Activated CD4-positive, alpha-beta T cell treated with anti-CD3 and anti-CD28 coated beads, Interleukin-2, amount 10 ng/mL, durations not matched to agents 24 days and 14 days (primary cell): Measurements from ENCODE around the gene BRWD1. TPM values are rescaled to one million over a fixed set of nuclear protein-coding genes. Genes with fewer than 3 reads are reported as not detected.

ENCODE experiments used
- DNase-seq: peaks from one replicate; pipeline ENCODE4 v3.0.0; 2022
- H3K27ac Mint-ChIP-seq: one replicate; pipeline ENCODE4 v1.8.0; 2022; ENCODE audit warnings: mild to moderate bottlenecking, mixed read lengths
- H3K27me3 Mint-ChIP-seq: one replicate; pipeline ENCODE4 v1.8.0; 2022; ENCODE audit warnings: mixed read lengths
- H3K36me3 Mint-ChIP-seq: one replicate; pipeline ENCODE4 v1.8.0; 2022; ENCODE audit warnings: low read depth, mild to moderate bottlenecking, mixed read lengths
- H3K4me1 Mint-ChIP-seq: one replicate; pipeline ENCODE4 v1.8.0; 2021; ENCODE audit warnings: mixed read lengths
- H3K4me3 Mint-ChIP-seq: one replicate; pipeline ENCODE4 v1.8.0; 2022; ENCODE audit warnings: mild to moderate bottlenecking, moderate library complexity, mixed read lengths
- H3K9me3 Mint-ChIP-seq: one replicate; pipeline ENCODE4 v1.8.0; 2021; ENCODE audit warnings: mixed read lengths
- intact Hi-C: fragments of 100-400 bp; cut with micrococcal nuclease; formaldehyde crosslinking; loops from one replicate; pipeline ENCODE4 v1.15.1; 2023
- total RNA-seq: library from RNA; stranded (reverse); gene quantifications from 2 replicates; pipeline ENCODE4 v1.2.3, GENCODE V29; 2022

Gene BRWD1
- total RNA-seq, 1 donor from 2014 or later: 31.9 TPM

DNA sequence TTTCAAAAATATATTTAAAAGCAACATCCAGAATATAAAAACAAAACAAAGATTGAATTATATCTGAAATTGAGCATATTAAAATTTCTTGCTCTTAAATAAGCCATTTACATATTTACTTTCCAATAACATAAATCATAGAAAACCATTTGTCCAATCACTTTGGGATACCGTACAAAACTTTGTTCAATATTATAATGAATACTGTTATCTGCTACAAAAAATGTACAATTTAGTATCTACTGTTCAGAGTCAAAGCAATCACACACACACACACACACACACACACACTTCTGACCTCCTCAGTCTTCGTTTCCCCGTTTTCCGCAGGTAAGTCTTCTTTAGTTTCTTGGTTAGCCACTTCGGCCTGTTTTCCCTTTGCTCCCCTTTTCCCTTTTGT lies 31.4 kb upstream of the BRWD1 start:
- Mint-ChIP-seq H3K4me3 (peak overlapping the region; percentile 83), H3K36me3 (peaks cover 56% of the 10 kb centered on the region), H3K9me3 (no peaks in the 10 kb centered on the region), H3K27ac (no peak overlapping the region), H3K4me1 (peaks cover 34% of the 10 kb centered on the region), H3K27me3 (no peaks in the 10 kb centered on the region)
- intact Hi-C loops: no loop called here
- no peak for DNase-seq

DNA sequence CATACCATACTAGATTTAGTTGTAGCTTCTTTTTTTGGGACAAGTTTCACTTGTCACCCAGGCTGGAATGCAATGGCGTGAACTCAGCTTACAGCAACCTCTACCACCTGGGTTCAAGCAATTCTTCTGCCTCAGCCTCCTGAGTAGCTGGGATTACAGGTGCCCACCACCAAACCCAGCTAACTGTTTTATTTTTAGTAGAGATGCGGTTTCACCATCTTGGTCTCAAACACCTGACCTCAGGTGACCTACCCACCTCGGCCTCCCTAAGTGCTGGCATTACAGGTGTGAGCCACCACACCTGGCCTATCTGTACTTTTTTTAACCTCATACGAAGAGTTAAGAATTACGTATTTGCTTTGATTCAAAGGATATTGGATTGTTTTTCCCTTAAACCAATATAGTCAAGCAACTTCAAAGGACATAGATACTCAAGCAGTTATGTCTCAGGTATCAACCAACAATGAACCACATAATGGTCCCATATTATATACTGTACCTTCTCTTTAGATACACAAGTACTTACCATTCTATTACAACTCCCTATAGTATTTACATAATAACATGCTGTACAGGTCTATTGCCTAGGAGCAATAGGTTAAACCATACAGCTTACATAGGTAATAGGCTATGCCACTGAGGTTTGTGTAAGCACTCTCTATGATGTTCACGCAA lies 28.0 kb upstream of the BRWD1 start:
- Mint-ChIP-seq H3K9me3 (no peaks in the 10 kb centered on the region), H3K4me3 (no peak overlapping the region), H3K27me3 (no peaks in the 10 kb centered on the region), H3K36me3 (peaks cover 45% of the 10 kb centered on the region), H3K4me1 (peaks cover 20% of the 10 kb centered on the region), H3K27ac (no peak overlapping the region)
- DNase-seq: no peak
- intact Hi-C loops: no loop called here

DNA sequence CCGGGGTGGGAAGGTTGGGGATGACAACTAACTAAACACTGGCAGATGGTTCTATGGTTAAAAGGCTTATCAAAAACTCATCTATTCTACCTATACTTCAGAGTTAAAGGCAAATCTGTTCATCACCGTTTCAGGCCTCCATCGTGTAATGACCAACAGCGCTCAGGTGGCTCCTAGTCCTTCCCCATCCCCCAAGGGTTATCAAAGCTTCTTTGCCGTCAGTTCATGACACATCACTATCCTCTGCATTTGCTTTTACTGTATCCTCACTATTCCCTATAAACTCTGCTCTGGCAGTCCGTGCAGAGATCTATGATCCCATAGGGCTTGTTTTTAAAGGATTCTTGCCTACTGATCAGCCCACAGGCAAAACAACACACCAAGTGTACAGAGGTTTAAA lies 27.3 kb upstream of the BRWD1 start:
- H3K4me3 Mint-ChIP-seq: no peak overlapping the region
- no peaks in the 10 kb centered on the region for H3K9me3 Mint-ChIP-seq
- intact Hi-C loops: no loop called here
- H3K4me1 Mint-ChIP-seq: peaks cover 14% of the 10 kb centered on the region
- no peaks in the 10 kb centered on the region for H3K27me3 Mint-ChIP-seq
- H3K36me3 Mint-ChIP-seq: peaks cover 39% of the 10 kb centered on the region
- DNase-seq: no peak
- H3K27ac Mint-ChIP-seq: no peak overlapping the region

DNA sequence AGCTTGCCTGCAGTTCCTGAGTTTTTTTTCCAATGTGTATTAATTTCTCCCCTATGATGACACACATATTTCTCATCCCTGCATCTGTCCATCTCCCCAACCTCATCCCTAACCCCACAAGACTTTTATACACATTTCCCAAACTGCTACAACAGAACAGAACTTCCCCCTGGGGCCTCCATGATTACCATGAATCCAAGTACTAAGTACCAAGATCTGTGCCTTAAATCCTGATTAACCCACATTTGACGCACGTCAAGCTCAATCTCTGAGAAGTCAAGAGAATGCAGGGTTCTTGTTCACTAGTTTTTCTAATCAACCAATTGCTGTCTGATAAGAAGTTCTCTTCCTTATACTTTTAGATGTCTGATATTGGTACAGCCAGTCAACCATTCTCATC lies 25.8 kb upstream of the BRWD1 start:
- no peak overlapping the region for H3K4me3 Mint-ChIP-seq

DNA sequence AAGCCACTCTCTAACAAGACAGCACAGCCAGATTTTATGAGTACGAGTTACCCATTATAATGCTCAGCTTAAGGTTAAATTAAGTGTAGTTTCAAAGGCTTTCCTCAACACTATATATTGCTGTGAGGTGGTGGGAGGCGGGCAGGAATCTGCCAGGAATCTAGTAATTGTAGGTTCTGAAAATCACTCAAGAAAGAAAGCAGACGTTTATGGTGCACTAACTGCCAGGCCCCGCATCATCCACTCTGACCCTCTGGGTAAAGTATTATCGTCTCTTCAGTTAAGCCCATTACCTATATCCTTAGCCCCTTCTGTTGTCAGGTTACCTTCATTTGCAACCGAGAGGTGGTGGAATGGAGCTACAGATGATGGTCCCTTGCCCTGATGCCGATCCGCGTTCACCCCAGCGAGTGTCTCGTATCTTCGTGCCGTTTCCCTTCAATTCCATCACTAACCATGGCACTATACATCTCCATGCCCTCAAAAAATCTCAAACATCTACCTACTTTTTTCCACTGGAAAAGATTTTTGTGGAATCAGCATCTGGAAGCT lies 23.1 kb upstream of the BRWD1 start:
- Mint-ChIP-seq H3K36me3 (peaks cover 11% of the 10 kb centered on the region), H3K9me3 (no peaks in the 10 kb centered on the region), H3K4me1 (peaks cover 2% of the 10 kb centered on the region), H3K27ac (no peak overlapping the region), H3K27me3 (peaks cover 3% of the 10 kb centered on the region), H3K4me3 (no peak overlapping the region)
- no peak for DNase-seq
- intact Hi-C loops: no loop called here

More for the DNA sequence above, 25.8 kb upstream of the BRWD1 start:
- H3K27ac Mint-ChIP-seq: no peak overlapping the region
- intact Hi-C loops: no loop called here
- H3K27me3 Mint-ChIP-seq: no peaks in the 10 kb centered on the region
- no peak for DNase-seq
- peaks cover 6% of the 10 kb centered on the region for H3K4me1 Mint-ChIP-seq
- H3K36me3 Mint-ChIP-seq: peaks cover 28% of the 10 kb centered on the region
- no peaks in the 10 kb centered on the region for H3K9me3 Mint-ChIP-seq

DNA sequence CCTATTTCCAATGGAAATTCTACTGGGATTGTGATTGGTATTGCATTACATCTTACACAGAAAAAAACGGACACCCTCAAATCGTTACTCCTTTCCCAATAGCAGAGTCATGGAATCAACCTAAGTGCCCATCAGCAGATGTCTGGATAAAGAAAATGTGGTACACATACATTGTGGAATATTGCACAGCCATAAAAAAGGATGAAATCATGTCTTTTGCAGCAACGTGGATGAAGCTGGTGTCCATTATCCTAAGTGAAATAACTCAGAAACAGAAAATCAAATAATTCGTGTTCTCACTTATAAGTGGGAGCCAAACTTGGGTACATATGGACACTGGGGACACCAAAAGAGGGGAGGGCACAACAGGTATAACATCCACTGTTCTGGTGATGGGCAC lies 21.2 kb upstream of the BRWD1 start:
- no peak for DNase-seq
- H3K4me3 Mint-ChIP-seq: no peak overlapping the region
- intact Hi-C loops: no loop called here
- H3K36me3 Mint-ChIP-seq: peaks cover 2% of the 10 kb centered on the region
- no peaks in the 10 kb centered on the region for H3K4me1 Mint-ChIP-seq
- H3K27ac Mint-ChIP-seq: no peak overlapping the region
- peaks cover 4% of the 10 kb centered on the region for H3K27me3 Mint-ChIP-seq
- no peaks in the 10 kb centered on the region for H3K9me3 Mint-ChIP-seq

DNA sequence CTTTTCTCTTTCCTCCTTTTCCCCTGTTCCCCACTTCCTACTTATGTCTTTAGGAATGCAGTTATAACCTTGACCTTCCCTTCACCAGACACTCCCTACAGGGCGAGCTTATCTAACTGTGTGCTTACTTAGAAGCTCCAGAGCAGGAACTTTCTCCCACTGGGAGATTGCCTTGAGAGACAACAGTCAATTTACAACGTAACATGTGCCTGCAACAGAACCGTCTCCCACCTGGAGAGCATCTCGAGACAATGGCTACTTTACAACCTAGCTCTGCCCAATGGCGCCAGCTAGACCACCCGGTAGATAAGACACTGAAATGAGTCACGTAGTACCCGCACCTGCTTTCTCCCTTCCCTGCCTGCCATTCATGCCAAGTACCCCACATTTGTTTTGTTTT lies 18.7 kb upstream of the BRWD1 start:
- Mint-ChIP-seq H3K27me3 (peaks cover 6% of the 10 kb centered on the region), H3K27ac (no peak overlapping the region), H3K4me3 (no peak overlapping the region), H3K36me3 (no peaks in the 10 kb centered on the region), H3K9me3 (no peaks in the 10 kb centered on the region), H3K4me1 (no peaks in the 10 kb centered on the region)
- DNase-seq: no peak
- intact Hi-C loops: no loop called here

DNA sequence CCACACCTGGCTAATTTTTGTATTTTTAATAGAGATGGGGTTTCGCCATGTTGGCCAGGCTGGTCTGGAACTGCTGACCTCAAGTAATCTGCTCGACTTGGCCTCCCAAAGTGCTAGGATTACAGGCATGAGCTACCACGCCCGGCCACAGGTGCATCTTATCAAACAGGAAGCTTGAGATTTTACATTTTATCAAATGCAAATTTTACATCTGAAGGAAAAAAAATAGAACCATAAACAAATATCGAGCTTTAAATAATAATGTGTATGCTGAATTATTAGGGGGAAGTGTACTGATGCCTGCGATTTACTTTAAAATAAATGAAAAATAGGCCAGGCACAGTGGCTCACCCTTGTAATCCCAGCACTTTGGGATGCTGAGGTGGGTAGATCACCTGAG lies 16.6 kb upstream of the BRWD1 start:
- H3K27me3 Mint-ChIP-seq: peaks cover 6% of the 10 kb centered on the region
- intact Hi-C loops: no loop called here
- H3K4me3 Mint-ChIP-seq: no peak overlapping the region
- DNase-seq: no peak
- H3K36me3 Mint-ChIP-seq: no peaks in the 10 kb centered on the region
- no peak overlapping the region for H3K27ac Mint-ChIP-seq
- no peaks in the 10 kb centered on the region for H3K9me3 Mint-ChIP-seq
- H3K4me1 Mint-ChIP-seq: no peaks in the 10 kb centered on the region

DNA sequence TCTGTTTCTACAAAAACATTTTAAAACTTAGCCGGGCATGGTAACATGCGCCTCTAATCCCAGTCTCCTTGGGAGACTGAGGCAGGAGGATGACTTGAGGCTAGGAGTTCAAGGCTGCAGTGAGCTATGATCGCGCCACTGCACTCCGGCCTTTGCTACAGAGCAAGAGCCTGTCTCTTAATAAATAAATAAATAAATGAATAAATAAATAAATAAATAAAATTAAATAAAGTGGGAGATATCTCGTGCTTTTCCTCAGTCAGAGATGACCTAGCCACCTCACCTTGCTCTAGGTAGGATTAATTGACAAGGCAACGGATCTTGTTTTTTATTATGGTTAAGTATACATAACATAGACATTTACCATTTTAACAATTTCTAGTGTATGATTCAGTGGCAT lies 14.3 kb upstream of the BRWD1 start:
- H3K27ac Mint-ChIP-seq: no peak overlapping the region
- intact Hi-C loops: no loop called here
- no peak overlapping the region for H3K4me3 Mint-ChIP-seq
- peaks cover 7% of the 10 kb centered on the region for H3K27me3 Mint-ChIP-seq
- no peaks in the 10 kb centered on the region for H3K4me1 Mint-ChIP-seq
- DNase-seq: no peak
- H3K9me3 Mint-ChIP-seq: no peaks in the 10 kb centered on the region
- H3K36me3 Mint-ChIP-seq: no peaks in the 10 kb centered on the region

DNA sequence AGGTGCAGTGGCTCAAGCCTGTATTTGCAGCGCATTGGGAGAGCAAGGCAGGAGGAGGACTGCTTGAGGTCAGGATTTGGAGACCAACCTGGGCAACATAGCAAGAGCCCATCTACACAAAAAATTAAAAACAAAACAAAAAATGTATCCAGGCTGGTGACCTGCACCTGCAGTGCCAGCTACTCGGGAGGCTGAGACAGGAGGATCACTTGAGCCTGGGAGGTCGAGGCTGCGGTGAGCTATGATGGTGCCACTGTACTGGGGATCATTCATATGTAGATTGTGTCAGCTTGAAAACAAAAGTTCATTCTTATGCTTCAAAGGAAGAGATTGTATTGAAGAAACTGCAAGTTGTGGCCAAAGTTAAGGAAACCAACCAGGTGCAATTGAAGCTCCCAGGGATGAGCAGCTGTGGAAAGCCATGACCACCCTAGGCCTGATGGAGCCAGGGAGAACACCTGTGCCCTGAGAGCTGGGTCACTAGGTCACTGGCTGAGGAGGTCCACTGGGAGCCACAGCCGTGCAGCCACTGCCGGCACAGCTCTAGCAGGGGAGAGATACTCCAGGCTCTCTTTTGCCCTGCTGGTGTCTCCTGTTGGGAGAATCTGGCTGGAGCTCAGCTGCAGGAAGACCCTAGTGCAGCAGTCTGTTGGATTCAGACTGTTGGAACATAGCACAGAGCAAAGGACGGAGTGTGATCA lies 13.3 kb upstream of the BRWD1 start:
- no peaks in the 10 kb centered on the region for H3K36me3 Mint-ChIP-seq
- H3K27ac Mint-ChIP-seq: no peak overlapping the region
- DNase-seq: no peak
- intact Hi-C loops: no loop called here
- no peaks in the 10 kb centered on the region for H3K4me1 Mint-ChIP-seq
- no peak overlapping the region for H3K4me3 Mint-ChIP-seq
- H3K9me3 Mint-ChIP-seq: no peaks in the 10 kb centered on the region
- H3K27me3 Mint-ChIP-seq: peaks cover 6% of the 10 kb centered on the region

DNA sequence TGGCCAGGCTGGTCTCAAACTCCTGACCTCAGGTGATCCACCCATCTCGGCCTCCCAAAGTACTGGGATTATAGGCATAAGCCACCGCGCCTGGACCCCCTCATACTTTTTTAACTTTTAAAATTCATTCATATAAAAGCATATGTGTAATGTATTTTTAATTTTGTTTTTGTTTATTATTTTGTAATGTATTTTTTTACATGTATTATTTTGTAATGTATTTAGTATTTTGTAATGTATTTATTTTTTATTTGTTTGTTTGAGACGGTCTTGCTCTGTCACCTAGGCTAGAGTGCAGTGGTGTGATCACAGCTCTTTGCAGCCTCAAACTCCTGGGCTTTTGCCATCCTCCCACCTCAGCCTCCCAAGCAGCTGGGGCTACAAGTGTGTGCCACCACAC lies 12.0 kb upstream of the BRWD1 start:
- Mint-ChIP-seq H3K36me3 (no peaks in the 10 kb centered on the region), H3K4me1 (no peaks in the 10 kb centered on the region), H3K27me3 (peaks cover 7% of the 10 kb centered on the region), H3K9me3 (no peaks in the 10 kb centered on the region), H3K27ac (no peak overlapping the region), H3K4me3 (no peak overlapping the region)
- intact Hi-C loops: no loop called here
- DNase-seq: no peak

DNA sequence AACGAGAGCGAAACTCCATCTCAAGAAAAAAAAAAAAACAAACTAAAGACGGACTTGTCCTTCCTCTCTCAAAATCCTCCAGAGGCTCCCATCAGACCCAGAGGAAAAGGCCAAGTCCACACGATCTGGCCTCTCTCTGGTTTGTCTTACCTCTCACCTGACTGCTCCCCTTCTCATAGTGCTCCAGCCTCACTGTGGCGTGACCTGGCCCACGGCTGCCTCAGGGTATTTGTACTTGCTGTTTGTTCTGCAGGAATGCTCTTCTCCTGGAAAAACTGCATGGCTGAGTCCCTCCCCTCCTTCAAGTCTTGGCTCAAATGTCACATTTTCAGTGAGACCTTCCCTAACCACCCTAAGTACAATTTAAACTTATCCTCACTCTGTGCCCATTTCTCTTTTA lies 8.0 kb upstream of the BRWD1 start:
- DNase-seq: no peak
- H3K27ac Mint-ChIP-seq: no peak overlapping the region
- H3K9me3 Mint-ChIP-seq: no peaks in the 10 kb centered on the region
- no peaks in the 10 kb centered on the region for H3K36me3 Mint-ChIP-seq
- intact Hi-C loops: no loop called here
- no peaks in the 10 kb centered on the region for H3K4me1 Mint-ChIP-seq
- H3K4me3 Mint-ChIP-seq: no peak overlapping the region
- H3K27me3 Mint-ChIP-seq: peaks cover 7% of the 10 kb centered on the region

DNA sequence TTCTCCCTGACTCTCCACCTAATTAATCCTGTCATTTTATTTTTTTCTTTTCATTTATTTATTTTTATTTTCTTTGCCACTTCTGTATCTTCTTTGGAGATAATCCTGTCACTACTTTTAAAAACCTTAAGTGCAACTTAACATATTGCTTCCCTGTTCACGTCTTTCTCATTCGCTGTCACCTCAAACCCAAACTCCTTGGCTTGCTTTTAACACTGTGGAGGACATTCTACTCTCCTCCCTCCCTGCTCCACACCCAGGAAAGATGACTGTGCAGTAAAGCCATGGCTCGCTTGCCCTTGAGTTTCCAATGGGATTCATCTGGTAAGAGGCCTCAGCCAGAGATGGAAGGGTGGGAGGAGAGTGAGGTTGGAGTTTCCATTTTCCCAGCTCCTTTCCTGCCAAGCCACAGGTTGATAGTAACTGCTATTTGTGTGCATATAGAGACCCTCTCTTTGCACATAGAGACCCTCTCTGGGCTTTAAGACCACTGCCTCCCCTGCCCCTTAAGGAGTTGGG lies 6.4 kb upstream of the BRWD1 start:
- no peak for DNase-seq
- Mint-ChIP-seq H3K4me3 (no peak overlapping the region), H3K36me3 (no peaks in the 10 kb centered on the region), H3K27me3 (peaks cover 7% of the 10 kb centered on the region), H3K27ac (no peak overlapping the region), H3K9me3 (no peaks in the 10 kb centered on the region), H3K4me1 (peaks cover 8% of the 10 kb centered on the region)
- intact Hi-C loops: no loop called here

DNA sequence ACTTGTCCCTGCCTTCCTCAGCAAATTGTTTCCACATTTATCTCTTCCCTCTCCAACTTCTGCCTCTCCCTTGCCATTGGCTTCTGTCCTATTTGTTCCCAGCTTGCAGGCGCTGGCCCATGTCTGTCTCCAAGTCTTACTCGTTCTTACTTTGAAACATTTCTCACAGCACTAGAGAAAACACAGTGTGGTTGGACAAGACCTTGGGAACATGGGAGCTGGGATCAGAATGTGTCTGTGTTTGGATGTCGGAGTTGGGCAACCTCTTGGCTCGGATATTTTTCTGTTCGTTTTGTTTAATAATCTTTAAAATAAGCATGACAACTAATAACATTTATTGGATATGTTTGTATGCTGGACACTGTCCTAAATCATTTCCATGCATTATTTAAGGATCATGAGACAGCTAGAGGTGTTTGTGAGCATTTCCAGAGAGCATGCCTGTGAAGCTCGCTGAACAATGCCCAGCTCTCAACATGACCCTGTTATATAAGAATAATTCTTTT lies 5.9 kb upstream of the BRWD1 start:
- Mint-ChIP-seq H3K4me3 (no peak overlapping the region), H3K9me3 (no peaks in the 10 kb centered on the region), H3K27me3 (peaks cover 7% of the 10 kb centered on the region), H3K36me3 (peaks cover 3% of the 10 kb centered on the region), H3K27ac (no peak overlapping the region), H3K4me1 (peaks cover 12% of the 10 kb centered on the region)
- no peak for DNase-seq
- intact Hi-C loops: no loop called here
